Measurements from ENCODE around the gene SPATA24. TPM values are rescaled to one million over a fixed set of nuclear protein-coding genes. Genes with fewer than 3 reads are reported as not detected.

SPATA24 gene
- total RNA-seq, 2 donors from 2014 or later, result 18.9 TPM; not detected in 1

GRCh38 chr5:139416651-139417050, 12.8 kb upstream of the SPATA24 start:
- no peaks in the 10 kb centered on the region for H3K27me3 ChIP-seq
- H3K27ac ChIP-seq, result peak overlapping the region in 1 of 4 donors; percentile 46
- intact Hi-C loops (cut with DNase I), result no loop called here
- H3K4me1 ChIP-seq, result peaks cover 11% of the 10 kb centered on the region
- H3K9me3 ChIP-seq, result no peaks in the 10 kb centered on the region
- 84 to 90% methylated on average over 9 of the region's 9 CpGs for WGBS, 2 donors
- H3K36me3 ChIP-seq (replicated peaks in 1 of 2; ENCODE audit: insufficient read depth in 1 of 2, low read depth in 2 of 2), result no peaks in the 10 kb centered on the region
- H3K4me3 ChIP-seq, result no peak overlapping the region
- DNase-seq, result no peak
- no peak for ATAC-seq
- TF ChIP-seq POLR2A (IDR thresholded peaks at IDR 0.05), result no peak
- TF ChIP-seq CTCF (IDR thresholded peaks at IDR 0.05), result no peak

GRCh38 chr5:139415869-139416268, 12.0 kb upstream of the SPATA24 start:
- no peaks in the 10 kb centered on the region for H3K27me3 ChIP-seq
- peak overlapping the region in 2 of 4 donors; percentile 46 to 47 for H3K27ac ChIP-seq
- H3K36me3 ChIP-seq (replicated peaks in 1 of 2; ENCODE audit: insufficient read depth in 1 of 2, low read depth in 2 of 2), result no peaks in the 10 kb centered on the region
- no peak for TF ChIP-seq CTCF (IDR thresholded peaks at IDR 0.05)
- TF ChIP-seq POLR2A (IDR thresholded peaks at IDR 0.05), result no peak
- H3K9me3 ChIP-seq, result no peaks in the 10 kb centered on the region
- ATAC-seq (no peak), DNase-seq (no peak)
- intact Hi-C loops (cut with DNase I), result no loop called here
- H3K4me3 ChIP-seq, result no peak overlapping the region
- H3K4me1 ChIP-seq, result peaks cover 11% of the 10 kb centered on the region

GRCh38 chr5:139415221-139415861, 11.5 kb upstream of the SPATA24 start:
- ATAC-seq (peak; percentile 62), DNase-seq (peak in 1 of 4 donors; percentile 35)
- Histone ChIP-seq H3K4me1 (peaks cover 11% of the 10 kb centered on the region), H3K27me3 (no peaks in the 10 kb centered on the region), H3K4me3 (no peak overlapping the region), H3K9me3 (no peaks in the 10 kb centered on the region), H3K36me3 (replicated peaks in 1 of 2; ENCODE audit: insufficient read depth in 1 of 2, low read depth in 2 of 2) (no peaks in the 10 kb centered on the region), H3K27ac (peak overlapping the region in 2 of 4 donors; percentile 46 to 47)
- TF ChIP-seq CTCF (IDR thresholded peaks at IDR 0.05), result no peak
- TF ChIP-seq POLR2A (IDR thresholded peaks at IDR 0.05), result peak in 1 of 3 donors; percentile 12
- 50 to 63% methylated on average over 5 to 8 of the region's 8 CpGs for WGBS, 2 donors
- intact Hi-C loops (cut with DNase I), result no loop called here

GRCh38 chr5:139414581-139415130, 10.8 kb upstream of the SPATA24 start:
- H3K4me1 ChIP-seq, result peaks cover 11% of the 10 kb centered on the region
- 73 to 77% methylated on average over 9 of the region's 9 CpGs for WGBS, 2 donors
- DNase-seq (no peak), ATAC-seq (peak; percentile 25)
- intact Hi-C loops (cut with DNase I), result no loop called here
- no peak for TF ChIP-seq CTCF (IDR thresholded peaks at IDR 0.05)
- no peak for TF ChIP-seq POLR2A (IDR thresholded peaks at IDR 0.05)
- H3K27me3 ChIP-seq, result no peaks in the 10 kb centered on the region
- no peaks in the 10 kb centered on the region for H3K36me3 ChIP-seq (replicated peaks in 1 of 2; ENCODE audit: insufficient read depth in 1 of 2, low read depth in 2 of 2)
- H3K9me3 ChIP-seq, result no peaks in the 10 kb centered on the region
- H3K27ac ChIP-seq, result peak overlapping the region in 3 of 4 donors; percentile 6 to 47 (median 46)
- no peak overlapping the region for H3K4me3 ChIP-seq

GRCh38 chr5:139413963-139414362, 10.1 kb upstream of the SPATA24 start:
- Histone ChIP-seq H3K9me3 (no peaks in the 10 kb centered on the region), H3K27me3 (no peaks in the 10 kb centered on the region), H3K4me3 (no peak overlapping the region), H3K27ac (peak overlapping the region in 1 of 4 donors; percentile 47), H3K36me3 (replicated peaks in 1 of 2; ENCODE audit: insufficient read depth in 1 of 2, low read depth in 2 of 2) (no peaks in the 10 kb centered on the region), H3K4me1 (peaks cover 11% of the 10 kb centered on the region)
- TF ChIP-seq POLR2A (IDR thresholded peaks at IDR 0.05) (no peak), CTCF (IDR thresholded peaks at IDR 0.05) (no peak)
- no peak for DNase-seq
- intact Hi-C loops (cut with DNase I), result no loop called here
- ATAC-seq, result no peak
- WGBS, 2 donors, result 72 to 77% methylated on average over 6 of the region's 6 CpGs

Measured in body of pancreas (tissue), 4 donors.